Neural crest cell (in vitro differentiated cells): ENCODE data around the gene SMIM35. TPM values are rescaled to one million over a fixed set of nuclear protein-coding genes. Genes with fewer than 3 reads are reported as not detected.

Source experiments
- DNase-seq: peaks from one replicate; pipeline ENCODE4 v3.0.0; 2021; ENCODE audit warnings: low read depth, mixed read lengths, low spot score
- H3K27ac Mint-ChIP-seq: one replicate; pipeline ENCODE4 v1.8.0; 2021; ENCODE audit warnings: mild to moderate bottlenecking, mixed read lengths; ENCODE audit not compliant: unreplicated experiment
- H3K27me3 Mint-ChIP-seq: 2 replicates; pipeline ENCODE4 v1.8.0; 2021; ENCODE audit warnings: low read depth, mild to moderate bottlenecking, mixed read lengths
- H3K36me3 Mint-ChIP-seq: 2 replicates; pipeline ENCODE4 v1.8.0; 2021; ENCODE audit warnings: low read depth, mild to moderate bottlenecking, mixed read lengths
- H3K4me1 Mint-ChIP-seq: 2 replicates; pipeline ENCODE4 v1.8.0; 2021; ENCODE audit warnings: mixed read lengths
- H3K4me3 Mint-ChIP-seq: one replicate; pipeline ENCODE4 v1.8.0; 2021; ENCODE audit warnings: mild to moderate bottlenecking, mixed read lengths
- H3K9me3 Mint-ChIP-seq: 2 replicates; pipeline ENCODE4 v1.8.0; 2021; ENCODE audit warnings: mixed read lengths
- total RNA-seq: library from RNA; stranded (reverse); gene quantifications from 2 replicates; pipeline ENCODE4 v1.2.1, GENCODE V29; 2021
- TF ChIP-seq, protein P1 (sequence below): fragments of 200-600 bp; sonication (generic); conservative IDR thresholded peaks from 2 replicates; pipeline ENCODE4 v1.5.0; 2021; ENCODE audit warnings: antibody characterized with exemption, mild to moderate bottlenecking

Gene SMIM35
- total RNA-seq, 1 donor from 2014 or later: not detected

DNA sequence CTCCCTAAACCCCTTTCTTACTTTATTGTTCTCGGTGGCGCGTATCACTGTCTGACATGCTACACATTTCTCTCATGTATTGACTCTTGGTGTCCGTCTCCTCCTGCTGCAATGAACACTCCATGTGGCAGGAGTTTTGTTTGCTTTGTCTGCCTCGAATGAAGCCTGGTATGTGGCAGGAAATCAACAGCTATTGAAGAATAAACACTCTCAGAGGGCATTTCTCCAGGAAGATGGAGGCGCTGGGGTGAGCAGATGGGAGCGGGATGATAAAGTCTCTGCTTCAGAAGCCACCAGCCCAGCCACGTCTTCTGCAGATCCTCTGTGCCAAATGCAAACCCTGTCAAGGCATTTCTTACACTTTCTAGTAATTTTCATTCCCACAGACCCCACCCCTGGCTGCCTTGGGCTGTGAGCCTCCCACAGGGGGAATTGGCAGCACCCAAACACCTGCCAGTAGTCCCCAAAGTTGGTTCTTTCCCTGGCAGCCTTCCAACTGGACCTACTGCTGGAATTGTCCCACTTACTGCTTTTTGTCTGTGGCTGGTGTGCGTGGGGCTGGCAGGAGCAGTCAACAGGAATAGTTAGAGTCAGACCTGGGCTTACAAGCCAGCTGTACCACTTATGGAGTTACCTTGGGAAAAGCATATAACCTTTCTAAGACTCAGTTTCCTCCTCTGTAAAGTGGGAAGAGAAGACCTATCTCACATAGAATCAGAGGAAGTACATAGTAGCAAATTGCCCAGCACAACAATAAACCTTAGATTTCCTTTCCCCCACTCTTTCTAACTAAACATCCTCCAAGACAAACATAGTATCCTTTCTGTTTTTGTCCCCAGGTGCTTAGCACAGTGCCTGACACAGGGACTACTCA lies 113.9 kb downstream of the SMIM35 start:
- Mint-ChIP-seq H3K36me3 (no peaks in the 10 kb centered on the region), H3K9me3 (no peaks in the 10 kb centered on the region), H3K27me3 (no peaks in the 10 kb centered on the region), H3K4me3 (no peak overlapping the region), H3K27ac (peak overlapping the region; percentile 35), H3K4me1 (peaks cover 5% of the 10 kb centered on the region)
- no peak for DNase-seq
- TF ChIP-seq, protein P1, sequence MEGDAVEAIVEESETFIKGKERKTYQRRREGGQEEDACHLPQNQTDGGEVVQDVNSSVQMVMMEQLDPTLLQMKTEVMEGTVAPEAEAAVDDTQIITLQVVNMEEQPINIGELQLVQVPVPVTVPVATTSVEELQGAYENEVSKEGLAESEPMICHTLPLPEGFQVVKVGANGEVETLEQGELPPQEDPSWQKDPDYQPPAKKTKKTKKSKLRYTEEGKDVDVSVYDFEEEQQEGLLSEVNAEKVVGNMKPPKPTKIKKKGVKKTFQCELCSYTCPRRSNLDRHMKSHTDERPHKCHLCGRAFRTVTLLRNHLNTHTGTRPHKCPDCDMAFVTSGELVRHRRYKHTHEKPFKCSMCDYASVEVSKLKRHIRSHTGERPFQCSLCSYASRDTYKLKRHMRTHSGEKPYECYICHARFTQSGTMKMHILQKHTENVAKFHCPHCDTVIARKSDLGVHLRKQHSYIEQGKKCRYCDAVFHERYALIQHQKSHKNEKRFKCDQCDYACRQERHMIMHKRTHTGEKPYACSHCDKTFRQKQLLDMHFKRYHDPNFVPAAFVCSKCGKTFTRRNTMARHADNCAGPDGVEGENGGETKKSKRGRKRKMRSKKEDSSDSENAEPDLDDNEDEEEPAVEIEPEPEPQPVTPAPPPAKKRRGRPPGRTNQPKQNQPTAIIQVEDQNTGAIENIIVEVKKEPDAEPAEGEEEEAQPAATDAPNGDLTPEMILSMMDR: no peak

DNA sequence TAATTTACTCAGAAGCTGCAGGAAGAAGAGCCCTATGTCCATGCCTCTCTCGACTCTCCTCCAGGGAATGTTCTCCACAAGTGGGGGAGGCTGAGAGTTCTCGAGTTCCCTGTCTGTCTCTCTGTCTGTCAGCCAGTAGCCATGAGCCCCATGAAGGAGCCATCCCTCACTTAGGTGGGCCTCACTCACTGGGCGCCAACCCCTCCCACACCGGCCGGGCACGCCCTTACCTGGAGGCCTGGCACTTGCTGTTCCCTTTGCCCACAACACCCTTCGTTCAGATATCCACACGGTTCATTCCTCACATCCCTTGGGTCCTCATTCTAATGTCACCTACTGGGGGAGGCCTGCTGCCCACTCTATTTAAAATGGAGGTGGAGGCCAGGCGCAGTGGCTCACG lies 114.7 kb downstream of the SMIM35 start:
- no peak for DNase-seq
- Mint-ChIP-seq H3K9me3 (no peaks in the 10 kb centered on the region), H3K36me3 (no peaks in the 10 kb centered on the region), H3K27ac (no peak overlapping the region), H3K4me1 (peaks cover 5% of the 10 kb centered on the region), H3K27me3 (no peaks in the 10 kb centered on the region), H3K4me3 (no peak overlapping the region)
- TF ChIP-seq, protein P1: no peak

DNA sequence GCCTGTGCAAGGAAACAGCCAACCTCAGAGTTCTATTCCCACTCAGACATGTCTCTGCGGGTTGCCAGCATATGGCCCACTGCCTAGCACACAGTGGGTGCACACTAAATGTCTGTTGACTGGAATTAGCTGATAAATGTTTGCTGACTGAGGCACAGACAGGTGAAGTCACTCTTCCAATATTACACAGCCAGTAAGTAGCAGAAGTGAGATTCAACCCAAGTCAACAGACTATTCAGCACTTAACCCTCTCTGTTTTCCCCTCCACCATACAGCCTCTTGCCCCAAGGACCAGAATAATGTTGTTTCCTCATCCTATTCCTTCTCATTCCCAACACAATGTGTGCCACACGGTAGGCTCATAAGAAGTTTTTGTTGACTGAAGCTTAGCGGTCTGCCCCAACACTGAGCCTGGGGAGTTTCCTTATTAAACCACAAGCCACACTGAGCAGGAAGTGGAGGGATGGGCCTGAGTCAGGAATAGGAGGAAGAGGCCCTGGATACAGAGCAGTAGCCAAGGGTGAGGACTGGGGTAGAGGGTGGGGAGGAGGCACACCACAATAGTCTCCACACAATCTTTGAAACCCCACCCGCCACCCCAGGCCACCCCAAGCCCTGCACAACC lies 116.3 kb downstream of the SMIM35 start:
- no peak overlapping the region for H3K27ac Mint-ChIP-seq
- H3K9me3 Mint-ChIP-seq: no peaks in the 10 kb centered on the region
- peaks cover 5% of the 10 kb centered on the region for H3K4me1 Mint-ChIP-seq
- H3K27me3 Mint-ChIP-seq: no peaks in the 10 kb centered on the region
- H3K4me3 Mint-ChIP-seq: no peak overlapping the region
- TF ChIP-seq, protein P1: no peak
- H3K36me3 Mint-ChIP-seq: no peaks in the 10 kb centered on the region
- DNase-seq: no peak

DNA sequence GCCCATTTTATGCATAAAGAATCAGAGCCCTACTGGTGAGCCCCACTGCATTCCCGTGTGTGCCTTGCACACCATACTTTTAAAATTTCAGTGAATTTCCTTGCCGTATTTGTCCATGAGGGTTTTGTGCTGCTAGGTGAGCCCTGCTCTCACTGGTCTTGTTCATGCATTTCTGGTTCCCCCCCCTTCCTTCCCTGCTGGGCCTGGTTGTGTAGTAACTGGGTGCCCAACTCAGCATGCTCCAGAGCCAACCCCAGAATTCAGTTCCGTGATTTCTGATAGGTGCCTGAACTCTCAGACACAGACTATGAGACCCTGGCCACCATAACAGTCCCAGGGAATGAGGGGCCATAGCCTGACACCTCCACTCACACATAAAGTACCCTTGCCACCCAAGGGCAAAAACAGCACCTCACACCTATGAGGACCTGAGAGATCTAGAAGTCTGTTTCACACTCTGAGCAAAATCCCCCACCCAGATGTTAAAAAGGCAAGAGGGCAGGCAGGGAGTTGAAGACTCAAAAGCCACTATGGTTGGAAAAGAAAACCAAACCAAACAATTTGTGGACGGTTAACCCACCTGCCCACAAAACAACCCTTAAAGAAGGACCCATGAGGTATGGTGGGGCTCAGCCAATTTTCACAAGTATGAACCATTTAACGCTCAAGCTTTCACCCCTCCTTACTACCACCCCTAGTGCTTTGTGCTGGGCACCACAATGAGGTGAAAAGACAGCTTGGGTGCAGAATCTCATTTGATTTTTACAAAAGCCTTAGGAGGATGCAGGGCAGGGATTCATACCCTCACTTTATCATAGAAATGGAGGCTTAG lies 117.4 kb downstream of the SMIM35 start:
- H3K27me3 Mint-ChIP-seq: no peaks in the 10 kb centered on the region
- TF ChIP-seq, protein P1: no peak
- H3K36me3 Mint-ChIP-seq: no peaks in the 10 kb centered on the region
- no peak overlapping the region for H3K27ac Mint-ChIP-seq
- H3K4me3 Mint-ChIP-seq: no peak overlapping the region
- H3K4me1 Mint-ChIP-seq: peaks cover 5% of the 10 kb centered on the region
- DNase-seq: no peak
- no peaks in the 10 kb centered on the region for H3K9me3 Mint-ChIP-seq

DNA sequence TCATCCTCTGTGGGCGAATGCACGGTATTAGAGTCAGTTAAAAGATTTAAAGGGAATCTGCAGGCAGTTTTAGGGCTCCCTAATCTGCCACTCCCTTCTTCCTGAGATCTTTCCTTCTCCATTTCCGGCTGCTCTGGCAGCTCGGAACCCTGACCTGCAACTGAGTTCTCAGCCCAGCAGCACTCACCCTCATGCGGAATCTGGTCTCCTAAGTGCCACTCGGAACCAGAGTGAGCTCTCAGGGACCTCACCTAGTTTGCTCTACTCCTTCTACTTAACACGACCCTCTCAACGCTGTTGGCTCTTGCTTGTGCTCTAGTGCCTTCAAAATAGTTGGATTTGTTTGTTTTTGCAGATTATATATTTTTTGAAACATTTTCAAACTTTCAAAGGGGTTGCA lies 119.9 kb downstream of the SMIM35 start:
- Mint-ChIP-seq H3K4me1 (no peaks in the 10 kb centered on the region), H3K27ac (no peak overlapping the region), H3K27me3 (no peaks in the 10 kb centered on the region), H3K4me3 (no peak overlapping the region), H3K36me3 (no peaks in the 10 kb centered on the region), H3K9me3 (no peaks in the 10 kb centered on the region)
- DNase-seq: no peak
- TF ChIP-seq, protein P1: no peak
